Brain microvascular endothelial cell (primary cell): Measurements from ENCODE around the gene PSENEN.

ENCODE experiments used
- DNase-seq: peaks from one replicate; pipeline ENCODE4 v3.0.0-alpha.2; 2020
- H3K27ac ChIP-seq: fragments of 250-450 bp; sonication (Bioruptor Pico); 2 replicates; pipeline ENCODE4 v1.5.1; 2020; ENCODE audit warnings: mild to moderate bottlenecking, moderate library complexity
- H3K27me3 ChIP-seq: fragments of 250-450 bp; sonication (Bioruptor Pico); replicated peaks from 2 replicates; pipeline ENCODE4 v1.5.1; 2020; ENCODE audit warnings: mild to moderate bottlenecking
- H3K36me3 ChIP-seq: fragments of 250-450 bp; sonication (Bioruptor Pico); replicated peaks from 2 replicates; pipeline ENCODE4 v1.5.1; 2020; ENCODE audit warnings: mild to moderate bottlenecking
- H3K4me3 ChIP-seq: 2 replicates; pipeline ENCODE4 v1.5.1; 2011; ENCODE audit warnings: low read depth, mild to moderate bottlenecking, control low read depth, low read length, moderate library complexity
- CTCF ChIP-seq: IDR thresholded peaks from 2 replicates; pipeline ENCODE4 v1.5.1; 2011; ENCODE audit warnings: low read depth, mild to moderate bottlenecking, moderate library complexity, low read length, control low read depth, inconsistent platforms; ENCODE audit errors: missing control alignments
- in situ Hi-C: cut with HindIII; loops from 2 replicates; pipeline ENCODE4 v1.10.0; 2017; ENCODE audit warnings: low sequenced_read_pairs, low pct_ligation_motif_present

The PSENEN gene

GRCh38 chr19:35725216-35725861 is 20.1 kb upstream of the PSENEN start:
- Histone ChIP-seq H3K36me3 (peaks cover 82% of the 10 kb centered on the region), H3K4me3 (no peak overlapping the region), H3K27ac (no peak overlapping the region), H3K27me3 (no peaks in the 10 kb centered on the region)
- in situ Hi-C loops = no loop called here
- no peak for TF ChIP-seq CTCF
- DNase-seq = no peak

GRCh38 chr19:35727053-35727955 is 18.1 kb upstream of the PSENEN start:
- Histone ChIP-seq H3K27me3 (no peaks in the 10 kb centered on the region), H3K27ac (no peak overlapping the region), H3K36me3 (peaks cover 89% of the 10 kb centered on the region), H3K4me3 (no peak overlapping the region)
- in situ Hi-C loops = no loop called here
- TF ChIP-seq CTCF = no peak
- no peak for DNase-seq

GRCh38 chr19:35727956-35728706 is 17.3 kb upstream of the PSENEN start:
- no peaks in the 10 kb centered on the region for H3K27me3 ChIP-seq
- H3K27ac ChIP-seq = no peak overlapping the region
- in situ Hi-C loops = no loop called here
- H3K4me3 ChIP-seq = no peak overlapping the region
- peaks cover 87% of the 10 kb centered on the region for H3K36me3 ChIP-seq
- DNase-seq = no peak
- no peak for TF ChIP-seq CTCF

- Histone ChIP-seq H3K36me3 (peaks cover 86% of the 10 kb centered on the region), H3K27me3 (no peaks in the 10 kb centered on the region), H3K4me3 (no peak overlapping the region), H3K27ac (no peak overlapping the region)
- in situ Hi-C loops = no loop called here
- TF ChIP-seq CTCF = no peak
- no peak for DNase-seq
Measured at GRCh38 chr19:35729021-35729420, 16.4 kb upstream of the PSENEN start.

GRCh38 chr19:35729763-35730162 is 15.7 kb upstream of the PSENEN start:
- in situ Hi-C loops = no loop called here
- Histone ChIP-seq H3K36me3 (peaks cover 87% of the 10 kb centered on the region), H3K4me3 (no peak overlapping the region)

More at GRCh38 chr19:35729763-35730162, 15.7 kb upstream of the PSENEN start:
- Histone ChIP-seq H3K27me3 (no peaks in the 10 kb centered on the region), H3K27ac (no peak overlapping the region)
- no peak for DNase-seq
- no peak for TF ChIP-seq CTCF
